GM12878 (cell line): ENCODE results near the gene AAR2. TPM values are rescaled to one million over a fixed set of nuclear protein-coding genes. Genes with fewer than 3 reads are reported as not detected.

Experiments
- ATAC-seq: fragments of 200-7000 bp; cut with Tn5 transposase; 3 replicates; pipeline ENCODE4 v1.9.1; 2020; ENCODE audit warnings: mild to moderate bottlenecking, moderate library complexity
- BruUV-seq: library from RNA; stranded (reverse); fragments of 400-500 nt; replicated peaks from 2 replicates; lab custom pipeline; 2021; lab: Mats Ljungman, UMichigan
- CTCF ChIA-PET: fragments of 300-600 bp; sonication (Branson Sonifier 250); formaldehyde crosslinking; extraction: SDS; loops from one replicate; lab custom pipeline; 2021; ENCODE audit warnings: inconsistent platforms; lab: Yijun Ruan, JAX
- POLR2A ChIA-PET: fragments of 350-600 bp; formaldehyde crosslinking; extraction: SDS; loops from one replicate; lab custom pipeline; 2021; ENCODE audit warnings: inconsistent platforms; lab: Charles Lee
- RAD21 ChIA-PET: fragments of 300-600 bp; sonication (Branson Sonifier 250); formaldehyde crosslinking; loops from one replicate; lab custom pipeline; 2023; ENCODE audit warnings: antibody characterized with exemption; ENCODE audit not compliant: unreplicated experiment; lab: Charles Lee
- SMC1A ChIA-PET: fragments of 300-600 bp; sonication (Branson Sonifier 250); formaldehyde crosslinking; loops from one replicate; lab custom pipeline; 2023; ENCODE audit not compliant: unreplicated experiment, uncharacterized antibody; lab: Charles Lee
- DNase-seq: peaks from one replicate; pipeline ENCODE4 v3.0.0-alpha.2; 2011; ENCODE audit warnings: low read depth, low spot score
- FAIRE-seq: peaks from 3 replicates; lab custom pipeline; 2011; peaks lifted over from hg19 to GRCh38; lab: Jason Lieb, UNC
- H2AFZ ChIP-seq: 2 replicates; pipeline ENCODE4 v1.6.0; 2011; ENCODE audit warnings: low read depth, low read length, control low read depth; ENCODE audit not compliant: control insufficient read depth
- H3K27ac ChIP-seq: 2 replicates; pipeline ENCODE4 v1.5.1; 2011; ENCODE audit warnings: control low read depth; ENCODE audit not compliant: control insufficient read depth, insufficient read depth
- H3K27me3 ChIP-seq, 2 experiments: replicated peaks in 1 of 2; 2 replicates each; pipeline versions ENCODE4 v1.6.0 to v1.6.1; 2011; ENCODE audit warnings: low read length in 1 of 2; ENCODE audit not compliant: control insufficient read depth in 2 of 2, insufficient read depth in 2 of 2
- H3K36me3 ChIP-seq, 2 experiments: 2 replicates each; pipeline ENCODE4 v1.5.1; 2011; ENCODE audit warnings: low read length in 1 of 2; ENCODE audit not compliant: control insufficient read depth in 2 of 2, insufficient read depth in 2 of 2
- H3K4me1 ChIP-seq: 2 replicates; pipeline ENCODE4 v1.6.1; 2011; ENCODE audit warnings: mild to moderate bottlenecking, low read length, moderate library complexity, mixed read lengths; ENCODE audit not compliant: control insufficient read depth, insufficient read depth
- H3K4me2 ChIP-seq: 2 replicates; pipeline ENCODE4 v1.6.0; 2011; ENCODE audit warnings: control low read depth; ENCODE audit not compliant: control insufficient read depth, insufficient read depth
- H3K4me3 ChIP-seq: fragments of 200-600 bp; sonication (generic); 2 replicates; pipeline ENCODE4 v1.5.1; 2016
- H3K79me2 ChIP-seq: 2 replicates; pipeline ENCODE4 v1.6.0; 2011; ENCODE audit warnings: low read length; ENCODE audit not compliant: control insufficient read depth, insufficient read depth
- H3K9ac ChIP-seq: 2 replicates; pipeline ENCODE4 v1.8.0; 2011; ENCODE audit warnings: low read length, control low read depth, mixed read lengths; ENCODE audit not compliant: control insufficient read depth, insufficient read depth
- H3K9me3 ChIP-seq: replicated peaks from 3 replicates; pipeline ENCODE4 v1.5.1; 2011; ENCODE audit warnings: mild to moderate bottlenecking, low read length; ENCODE audit not compliant: control insufficient read depth, insufficient read depth
- H4K20me1 ChIP-seq: 2 replicates; pipeline ENCODE4 v1.6.0; 2011; ENCODE audit not compliant: control insufficient read depth, insufficient read depth
- CTCF ChIP-seq, 3 experiments: IDR thresholded peaks in 2 of 3; conservative IDR thresholded peaks in 1 of 3; 2 replicates each; pipeline ENCODE4 v1.5.1; 2011; ENCODE audit warnings: low read depth in 3 of 3, low read length in 3 of 3, mild to moderate bottlenecking in 3 of 3, control low read depth in 2 of 3, moderate library complexity in 2 of 3, inconsistent platforms in 1 of 3, mixed read lengths in 1 of 3; ENCODE audit not compliant: control insufficient read depth in 2 of 3, insufficient read depth in 1 of 3; ENCODE audit errors: extremely low read depth in 1 of 3
- POLR2AphosphoS2 ChIP-seq: IDR thresholded peaks from 2 replicates; pipeline ENCODE4 v1.6.1; 2011; ENCODE audit warnings: low read depth, mild to moderate bottlenecking, low read length, improper control_type of control experiment, moderate library complexity
- RAD21 ChIP-seq: IDR thresholded peaks from 2 replicates; pipeline ENCODE4 v1.6.1; 2011; ENCODE audit warnings: mild to moderate bottlenecking, low read depth, low read length, moderate library complexity; ENCODE audit not compliant: insufficient read depth
- SMC3 ChIP-seq: IDR thresholded peaks from 2 replicates; pipeline ENCODE4 v1.6.1; 2011; ENCODE audit warnings: low read length, improper control_type of control experiment, borderline replicate concordance
- SUZ12 ChIP-seq: fragments of 200-600 bp; sonication (generic); IDR thresholded peaks from one replicate; pipeline ENCODE4 v1.6.1; 2018; ENCODE audit warnings: antibody characterized with exemption, mild to moderate bottlenecking; ENCODE audit not compliant: unreplicated experiment
- WGBS: methylation state at CpG from one replicate; pipeline ENCODE4 v1.1.6; 2016; ENCODE audit warnings: low lambda C conversion rate; ENCODE audit not compliant: insufficient replicate concordance, insufficient coverage; ENCODE audit errors: missing lambda C conversion rate; 5-methylcytosine and 5-hydroxymethylcytosine counted together
- in situ Hi-C: fragments of 300-500 bp; cut with MboI; formaldehyde crosslinking; loops from 9 replicates; pipeline ENCODE4 v1.14.3; 2018; ENCODE audit warnings: mixed read lengths
- intact Hi-C: fragments of 100-400 bp; cut with micrococcal nuclease; formaldehyde crosslinking; loops from one replicate; pipeline ENCODE4 v1.14.2; 2022; ENCODE audit not compliant: unreplicated experiment
- polyA plus RNA-seq, 11 experiments: library from polyadenylated mRNA; depleted of rRNA in 4 of 11; unstranded in 6 of 11; stranded (reverse) in 5 of 11; fragments of >200 nt; fragmentation: Nextera tagmentation in 4 of 11; fragmentation: Illumina TruSeq in 1 of 11; extraction: Ambion mirVana in 4 of 11; extraction: Trizol in 1 of 11; gene quantifications; 1 replicate in 1 of 11; 2 replicates in 10 of 11; pipeline versions ENCODE4 v1.2.1 to v1.2.3, GENCODE V29; 2011 to 2016; ENCODE audit warnings: inconsistent platforms in 2 of 11, missing spikeins in 2 of 11, low read depth in 1 of 11
- total RNA-seq, 4 experiments: library from RNA; depleted of rRNA in 3 of 4; stranded (reverse); fragments of >200 nt in 3 of 4; fragmentation: Illumina TruSeq in 1 of 4; extraction: Trizol in 1 of 4; gene quantifications; 2 replicates each; pipeline versions ENCODE4 v1.2.1 to v1.2.3, GENCODE V29; 2013 to 2021

Gene AAR2
- total and polyA plus RNA-seq, 10 of the 15 experiments (the other 5 are each of a cell fraction or from before 2014, with no cell fraction given), result 6.5 to 41.7 (median 30.3) TPM

GRCh38 chr20:36199345-36200257 lies 36.7 kb upstream of the AAR2 start:
- H3K36me3 ChIP-seq, result no peaks in the 10 kb centered on the region
- H2AFZ ChIP-seq, result no peak overlapping the region
- no peak overlapping the region for H3K4me2 ChIP-seq
- intact Hi-C loops, result loop anchor here (1.0 to 2.0 kb wide), 2 partner anchors 43 to 205 kb away; no protein-coding TSS in a partner anchor
- CTCF ChIA-PET, result interaction anchor here (0.6 to 8.1 kb wide), 28 partner anchors 8 to 396 kb away, joined by 3 to 115 read pairs (median 6); no protein-coding TSS in a partner anchor
- SMC1A ChIA-PET, result interaction anchor here (0.7 to 3.1 kb wide), 8 partner anchors 40 to 332 kb away, joined by 3 to 28 read pairs (median 4); no protein-coding TSS in a partner anchor
- RAD21 ChIA-PET, result interaction anchor here (0.6 to 3.2 kb wide), 13 partner anchors 11 to 533 kb away, joined by 3 to 29 read pairs (median 4); no protein-coding TSS in a partner anchor
- in situ Hi-C loops, result loop anchor here (5.0 kb wide), 1 partner anchor 243 kb away; no protein-coding TSS in a partner anchor
- H3K79me2 ChIP-seq, result no peaks in the 10 kb centered on the region
- no peaks in the 10 kb centered on the region for H3K4me1 ChIP-seq
- TF ChIP-seq SUZ12 (no peak), RAD21 (peak; percentile 63), CTCF (IDR thresholded peaks at IDR 0.05 in 2 of 3, conservative IDR thresholded peaks at IDR 0.05 in 1 of 3; ENCODE audit: control insufficient read depth in 2 of 3, extremely low read depth in 1 of 3, insufficient read depth in 1 of 3, low read depth in 3 of 3, low read length in 3 of 3) (peak; percentile 87 to 94 (median 92)), POLR2AphosphoS2 (no peak), SMC3 (peak; percentile 74; the same call in 1 of the 2 replicates)
- BruUV-seq, result no TSS peak
- POLR2A ChIA-PET, result no interaction called here
- ATAC-seq (peak; percentile 91), FAIRE-seq (peak; percentile 98), DNase-seq (no peak)
- no peak overlapping the region for H3K9ac ChIP-seq
- 35% methylated on average over 6 of the region's 6 CpGs for WGBS
- no peaks in the 10 kb centered on the region for H4K20me1 ChIP-seq
- no peaks in the 10 kb centered on the region for H3K9me3 ChIP-seq
- peaks cover 0 to 7% of the 10 kb centered on the region in 2 experiments; a peak in 3 of 4 replicates for H3K27me3 ChIP-seq
- H3K27ac ChIP-seq, result no peak overlapping the region
- no peak overlapping the region for H3K4me3 ChIP-seq
